Neuronal stem cell (in vitro differentiated cells): ENCODE measurements around the gene ARL5B. TPM values are rescaled to one million over a fixed set of nuclear protein-coding genes. Genes with fewer than 3 reads are reported as not detected.

ENCODE experiments used
- DNase-seq: peaks from one replicate; pipeline ENCODE4 v3.0.0-alpha.2; 2013; ENCODE audit warnings: low spot score
- H2AFZ ChIP-seq: one replicate; pipeline ENCODE4 v1.6.1; 2013; ENCODE audit warnings: mild to moderate bottlenecking, low read length, inconsistent platforms
- H2AK5ac ChIP-seq: 2 replicates; pipeline ENCODE4 v1.6.1; 2013; ENCODE audit warnings: low read depth, mild to moderate bottlenecking, inconsistent platforms, low read length, moderate library complexity, mixed read lengths
- H2BK120ac ChIP-seq: 2 replicates; pipeline ENCODE4 v1.6.1; 2013; ENCODE audit warnings: low read depth, mild to moderate bottlenecking, inconsistent platforms, low read length, moderate library complexity, mixed read lengths
- H2BK12ac ChIP-seq: one replicate; pipeline ENCODE4 v1.6.1; 2013; ENCODE audit warnings: low read length, inconsistent platforms
- H2BK15ac ChIP-seq: 2 replicates; pipeline ENCODE4 v1.6.1; 2013; ENCODE audit warnings: mild to moderate bottlenecking, low read length, inconsistent platforms, mixed read lengths
- H2BK5ac ChIP-seq: one replicate; pipeline ENCODE4 v1.6.1; 2013; ENCODE audit warnings: inconsistent platforms, mild to moderate bottlenecking, low read length, moderate library complexity
- H3K14ac ChIP-seq: one replicate; pipeline ENCODE4 v1.6.1; 2013; ENCODE audit warnings: low read length, inconsistent platforms
- H3K18ac ChIP-seq: 2 replicates; pipeline ENCODE4 v1.6.1; 2013; ENCODE audit warnings: low read length, inconsistent platforms
- H3K23ac ChIP-seq: 2 replicates; pipeline ENCODE4 v1.6.1; 2013; ENCODE audit warnings: low read depth, mild to moderate bottlenecking, mixed read lengths, low read length, inconsistent platforms; ENCODE audit not compliant: poor library complexity
- H3K27ac ChIP-seq: replicated peaks from 3 replicates; pipeline ENCODE4 v1.5.1; 2013; ENCODE audit warnings: low read length, inconsistent platforms
- H3K27me3 ChIP-seq, 3 experiments: 2 replicates each; pipeline ENCODE4 v1.6.1; 2013; ENCODE audit warnings: low read length in 3 of 3, mild to moderate bottlenecking in 2 of 3, inconsistent platforms in 1 of 3, low read depth in 1 of 3, mixed read lengths in 1 of 3, moderate library complexity in 1 of 3; ENCODE audit not compliant: control insufficient read depth in 3 of 3, insufficient read depth in 3 of 3
- H3K36me3 ChIP-seq, 2 donors: replicated peaks in 1 of 2; 2 replicates each; pipeline ENCODE4 v1.6.1; 2013; ENCODE audit warnings: low read length in 2 of 2; ENCODE audit not compliant: control insufficient read depth in 2 of 2, insufficient read depth in 2 of 2
- H3K4ac ChIP-seq: 2 replicates; pipeline ENCODE4 v1.6.1; 2013; ENCODE audit warnings: inconsistent platforms, mild to moderate bottlenecking, low read length, moderate library complexity
- H3K4me1 ChIP-seq, 2 donors: 1 replicate in 1 of 2; 2 replicates in 1 of 2; pipeline ENCODE4 v1.6.1; 2013; ENCODE audit warnings: low read length in 2 of 2, low read depth in 1 of 2; ENCODE audit not compliant: control insufficient read depth in 2 of 2, insufficient read depth in 1 of 2
- H3K4me2 ChIP-seq: one replicate; pipeline ENCODE4 v1.6.1; 2013; ENCODE audit warnings: mild to moderate bottlenecking, low read length, inconsistent platforms; ENCODE audit not compliant: insufficient read depth, poor library complexity, severe bottlenecking
- H3K4me3 ChIP-seq, 2 donors: 2 replicates each; pipeline ENCODE4 v1.5.1; 2013; ENCODE audit warnings: low read length in 2 of 2, mild to moderate bottlenecking in 2 of 2, inconsistent platforms in 1 of 2, moderate library complexity in 1 of 2
- H3K79me1 ChIP-seq: one replicate; pipeline ENCODE4 v1.6.1; 2013; ENCODE audit warnings: low read depth, mild to moderate bottlenecking, inconsistent platforms, low read length, moderate library complexity
- H3K9ac ChIP-seq: one replicate; pipeline ENCODE4 v1.6.1; 2013; ENCODE audit warnings: mild to moderate bottlenecking, low read depth, low read length, inconsistent platforms; ENCODE audit not compliant: poor library complexity
- H3K9me3 ChIP-seq, 2 donors: replicated peaks in 1 of 2; 2 replicates each; pipeline versions ENCODE3 to v1.6.1; 2013; ENCODE audit warnings: low read length in 2 of 2, mild to moderate bottlenecking in 2 of 2, inconsistent platforms in 1 of 2, low read depth in 1 of 2, mixed read lengths in 1 of 2, moderate library complexity in 1 of 2; ENCODE audit not compliant: control insufficient read depth in 2 of 2, insufficient read depth in 1 of 2
- H4K8ac ChIP-seq: one replicate; pipeline ENCODE4 v1.6.1; 2013; ENCODE audit warnings: low read depth, mild to moderate bottlenecking, inconsistent platforms, low read length, moderate library complexity
- H4K91ac ChIP-seq: one replicate; pipeline ENCODE4 v1.6.1; 2013; ENCODE audit warnings: low read length, low read depth, mild to moderate bottlenecking, inconsistent platforms; ENCODE audit not compliant: poor library complexity
- WGBS, 2 donors: extraction: QIAGEN DNeasy Blood & Tissue Kit; methylation state at CpG; one replicate each; pipeline ENCODE4 v1.1.7; 2013; ENCODE audit warnings: missing lambda C conversion rate in 2 of 2, mixed read lengths in 1 of 2; ENCODE audit not compliant: insufficient read length in 2 of 2, insufficient replicate concordance in 1 of 2; ENCODE audit errors: extremely low coverage in 2 of 2; 5-methylcytosine and 5-hydroxymethylcytosine counted together
- polyA plus RNA-seq, 2 experiments: library from polyadenylated mRNA; stranded (reverse); fragments of 200-250 nt; gene quantifications; one replicate each; pipeline ENCODE4 v1.2.3, GENCODE V29; 2013

Gene ARL5B
- polyA plus RNA-seq (2013, experiment 1 of 2): 38.8 TPM
- 39.7 TPM for polyA plus RNA-seq (2013, experiment 2 of 2)

- peak within 1 kb of the TSS; percentile 77 for H2AK5ac ChIP-seq
- peaks cover 4 to 9% of the 10 kb centered on the region in 2 donors for H3K4me1 ChIP-seq
- no CpG with 5 or more reads among the region's 72 CpGs for WGBS, 2 donors
- peak within 1 kb of the TSS; percentile 93 for H2AFZ ChIP-seq
- H3K27me3 ChIP-seq: no peaks in the 10 kb centered on the region
- peak within 1 kb of the TSS; percentile 95 for H2BK5ac ChIP-seq
- H3K18ac ChIP-seq: peak within 1 kb of the TSS; percentile 99
- peak within 1 kb of the TSS; percentile 8 for H3K4ac ChIP-seq
- peak within 1 kb of the TSS; percentile 74 for H3K4me2 ChIP-seq
- H2BK12ac ChIP-seq: no peak within 1 kb of the TSS
- H3K27ac ChIP-seq: peak within 1 kb of the TSS; percentile 94
- peak within 1 kb of the TSS; percentile 49 for H3K14ac ChIP-seq
- H3K4me3 ChIP-seq: peak within 1 kb of the TSS; percentile 89 to 98
- H3K9ac ChIP-seq: peak within 1 kb of the TSS; percentile 90
- no peak within 1 kb of the TSS for H2BK120ac ChIP-seq
- no peak within 1 kb of the TSS for H4K8ac ChIP-seq
- peaks cover 3% of the 10 kb centered on the region for H3K79me1 ChIP-seq
- peak within 1 kb of the TSS; percentile 87 for H3K23ac ChIP-seq
- peak; percentile 92 for DNase-seq
- H2BK15ac ChIP-seq: no peak within 1 kb of the TSS
- peaks cover 0 to 3% of the 10 kb centered on the region in 2 donors for H3K9me3 ChIP-seq
- peaks cover 2 to 30% of the 10 kb centered on the region in 2 donors for H3K36me3 ChIP-seq
- no peak within 1 kb of the TSS for H4K91ac ChIP-seq
Observed at GRCh38 chr10:18659125-18659818, at the start of gene ARL5B. Gene ARL5B (plus strand): TSS chr10:18659431. CDS start chr10:18659638, 207 bp downstream.

DNA sequence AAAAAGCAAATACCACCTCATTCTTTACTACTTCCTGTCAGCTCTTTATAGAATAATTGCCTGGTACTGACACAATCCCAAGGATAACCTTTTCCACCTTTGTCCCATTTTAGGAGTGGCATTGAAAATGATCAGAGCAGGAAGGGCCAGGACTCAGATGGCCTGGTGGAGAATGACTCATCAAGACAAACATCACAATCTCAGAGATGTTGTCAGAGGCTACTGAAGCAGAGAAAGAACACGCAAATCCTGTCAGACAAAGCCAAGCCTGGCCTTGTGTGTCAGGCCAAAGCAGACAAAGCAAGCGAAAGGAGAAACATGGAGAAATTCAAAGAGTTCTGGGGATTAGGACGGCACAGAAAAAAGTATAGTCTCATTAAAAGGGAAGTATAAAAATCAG lies 48.7 kb upstream of the ARL5B start:
- Histone ChIP-seq H3K36me3 (peaks cover under 1 to 59% of the 10 kb centered on the region in 2 donors), H3K4me2 (no peak overlapping the region), H4K8ac (no peak overlapping the region), H2AK5ac (no peak overlapping the region), H3K9ac (no peak overlapping the region), H2BK15ac (no peak overlapping the region), H3K4ac (no peak overlapping the region), H3K4me3 (no peak overlapping the region), H2BK120ac (no peak overlapping the region), H2BK5ac (no peak overlapping the region), H3K14ac (no peak overlapping the region), H3K4me1 (peaks cover 2 to 8% of the 10 kb centered on the region in 2 donors), H2BK12ac (no peak overlapping the region), H3K9me3 (peaks cover 0 to 6% of the 10 kb centered on the region in 2 donors), H3K23ac (no peak overlapping the region), H4K91ac (no peak overlapping the region), H3K79me1 (no peaks in the 10 kb centered on the region), H3K18ac (no peak overlapping the region), H3K27ac (no peak overlapping the region), H3K27me3 (no peaks in the 10 kb centered on the region), H2AFZ (peak overlapping the region; percentile 62)
- peak; percentile 11 for DNase-seq
- WGBS, 2 donors: no CpG with 5 or more reads among the region's 3 CpGs

GRCh38 chr10:18611168-18611567 lies 48.1 kb upstream of the ARL5B start:
- no peak overlapping the region for H2BK5ac ChIP-seq
- H3K23ac ChIP-seq: no peak overlapping the region
- no peak overlapping the region for H3K4me3 ChIP-seq
- H3K4me1 ChIP-seq: peaks cover 2 to 8% of the 10 kb centered on the region in 2 donors
- H3K4me2 ChIP-seq: no peak overlapping the region
- H3K4ac ChIP-seq: no peak overlapping the region
- no peak overlapping the region for H2AK5ac ChIP-seq
- H3K36me3 ChIP-seq: peaks cover 2 to 58% of the 10 kb centered on the region in 2 donors
- no peak overlapping the region for H2BK12ac ChIP-seq
- no peak overlapping the region for H3K18ac ChIP-seq
- H3K14ac ChIP-seq: no peak overlapping the region
- no CpG with 5 or more reads among the region's 4 CpGs for WGBS, 2 donors
- no peak overlapping the region for H4K8ac ChIP-seq
- DNase-seq: no peak
- H2AFZ ChIP-seq: no peak overlapping the region
- peaks cover 0 to 6% of the 10 kb centered on the region in 2 donors for H3K9me3 ChIP-seq
- no peaks in the 10 kb centered on the region for H3K27me3 ChIP-seq
- H3K79me1 ChIP-seq: no peaks in the 10 kb centered on the region
- H3K9ac ChIP-seq: no peak overlapping the region
- H3K27ac ChIP-seq: no peak overlapping the region
- H2BK120ac ChIP-seq: no peak overlapping the region
- H4K91ac ChIP-seq: no peak overlapping the region
- H2BK15ac ChIP-seq: no peak overlapping the region

DNA sequence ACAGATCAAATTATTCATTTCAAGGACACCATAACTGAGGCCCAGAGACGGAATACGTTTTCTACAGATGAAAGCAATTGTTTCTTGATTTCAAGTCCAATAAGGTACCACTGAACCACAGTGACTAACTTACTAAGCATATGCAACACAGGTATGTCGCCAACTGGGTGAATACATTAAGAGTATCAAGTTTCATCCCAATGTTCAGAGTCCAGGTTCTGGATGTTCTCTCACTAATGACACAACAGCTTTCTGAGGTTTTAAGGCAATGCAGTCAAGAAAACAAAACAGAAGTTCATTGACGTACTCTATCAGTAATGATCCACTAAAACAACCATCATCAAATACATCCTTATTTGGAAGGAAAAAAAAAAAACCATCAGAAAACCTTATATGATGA lies 43.6 kb upstream of the ARL5B start:
- Histone ChIP-seq H3K4me3 (no peak overlapping the region), H2BK5ac (no peak overlapping the region), H3K36me3 (peaks cover 6 to 55% of the 10 kb centered on the region in 2 donors), H3K9ac (no peak overlapping the region), H2AFZ (no peak overlapping the region), H3K4me1 (peaks cover 0 to 3% of the 10 kb centered on the region in 2 donors), H2AK5ac (no peak overlapping the region), H3K27ac (no peak overlapping the region), H3K9me3 (peaks cover 0 to 6% of the 10 kb centered on the region in 2 donors), H3K27me3 (no peaks in the 10 kb centered on the region), H4K91ac (no peak overlapping the region), H2BK15ac (no peak overlapping the region), H2BK120ac (no peak overlapping the region), H3K79me1 (no peaks in the 10 kb centered on the region), H4K8ac (no peak overlapping the region), H3K4ac (no peak overlapping the region), H2BK12ac (no peak overlapping the region), H3K23ac (no peak overlapping the region), H3K4me2 (no peak overlapping the region), H3K18ac (no peak overlapping the region), H3K14ac (no peak overlapping the region)
- DNase-seq: no peak
- WGBS, 2 donors: no CpG with 5 or more reads among the region's 4 CpGs
